ENCODE measurements around the gene C14orf119. TPM values are rescaled to one million over a fixed set of nuclear protein-coding genes. Genes with fewer than 3 reads are reported as not detected.

C14orf119 gene
- total RNA-seq, 1 experiment from 2014 or later, result 22.8 TPM

- Histone ChIP-seq H3K9me3 (no peaks in the 10 kb centered on the region), H3K4me3 (no peak overlapping the region), H3K27me3 (no peaks in the 10 kb centered on the region), H3K36me3 (no peaks in the 10 kb centered on the region)
- no peak for DNase-seq
Measured at GRCh38 chr14:23114120-23114458, 18.8 kb downstream of the C14orf119 start.

GRCh38 chr14:23114669-23115038 is 19.3 kb downstream of the C14orf119 start:
- Histone ChIP-seq H3K4me3 (no peak overlapping the region), H3K36me3 (no peaks in the 10 kb centered on the region), H3K9me3 (no peaks in the 10 kb centered on the region), H3K27me3 (no peaks in the 10 kb centered on the region)
- DNase-seq, result no peak

DNA sequence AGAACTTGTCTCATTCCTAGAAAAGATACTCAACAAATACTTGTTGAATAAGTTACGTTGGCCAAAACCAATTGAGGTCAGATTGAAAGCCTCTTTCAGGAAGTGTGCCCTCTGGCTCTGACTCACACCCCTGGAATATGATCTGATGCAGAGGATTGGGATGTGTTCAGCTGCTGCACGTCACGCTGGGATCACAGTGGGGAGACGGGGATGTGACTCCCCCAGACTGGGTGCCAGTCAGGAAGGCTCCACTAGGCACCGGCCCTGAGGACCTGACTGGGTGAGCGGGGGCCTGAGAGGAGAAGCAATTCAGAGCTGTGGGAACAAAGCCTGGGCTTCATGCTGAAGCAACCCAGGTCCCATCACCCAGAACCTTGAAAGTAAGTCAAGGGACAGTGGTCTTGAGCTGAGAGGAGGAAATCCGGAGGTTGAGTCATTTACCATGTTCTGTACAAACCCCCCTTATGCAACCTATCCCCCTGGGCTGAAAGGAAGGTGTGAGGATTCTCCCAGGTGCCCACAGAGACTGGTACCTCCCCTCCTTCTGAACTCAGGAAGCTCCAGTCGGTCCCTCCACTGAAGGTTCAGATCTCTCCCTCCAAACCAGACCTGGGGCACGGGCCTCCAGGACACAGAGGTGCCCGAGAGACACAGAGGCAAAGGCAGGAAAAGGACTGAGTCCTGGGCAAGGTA is 19.9 kb downstream of the C14orf119 start:
- Histone ChIP-seq H3K9me3 (no peaks in the 10 kb centered on the region), H3K36me3 (no peaks in the 10 kb centered on the region), H3K4me3 (no peak overlapping the region), H3K27me3 (no peaks in the 10 kb centered on the region)
- DNase-seq, result peak; percentile 90

GRCh38 chr14:23115918-23116317 is 20.6 kb downstream of the C14orf119 start:
- no peaks in the 10 kb centered on the region for H3K36me3 ChIP-seq
- no peaks in the 10 kb centered on the region for H3K27me3 ChIP-seq
- H3K9me3 ChIP-seq, result no peaks in the 10 kb centered on the region
- no peak overlapping the region for H3K4me3 ChIP-seq
- DNase-seq, result no peak

- no peak overlapping the region for H3K4me3 ChIP-seq
- no peaks in the 10 kb centered on the region for H3K36me3 ChIP-seq
- H3K9me3 ChIP-seq, result no peaks in the 10 kb centered on the region
- no peak for DNase-seq
- H3K27me3 ChIP-seq, result no peaks in the 10 kb centered on the region
Measured at GRCh38 chr14:23117371-23118020, 22.2 kb downstream of the C14orf119 start.

GRCh38 chr14:23118506-23119362 is 23.4 kb downstream of the C14orf119 start, which contains the start of gene CEBPE:
Gene CEBPE, minus strand, starts transcription at chr14:23119255. Its CDS starts 164 bp downstream, at chr14:23119091.
- Histone ChIP-seq H3K36me3 (no peaks in the 10 kb centered on the region), H3K9me3 (no peaks in the 10 kb centered on the region), H3K4me3 (no peak within 1 kb of the TSS), H3K27me3 (no peaks in the 10 kb centered on the region)
- no peak for DNase-seq

DNA sequence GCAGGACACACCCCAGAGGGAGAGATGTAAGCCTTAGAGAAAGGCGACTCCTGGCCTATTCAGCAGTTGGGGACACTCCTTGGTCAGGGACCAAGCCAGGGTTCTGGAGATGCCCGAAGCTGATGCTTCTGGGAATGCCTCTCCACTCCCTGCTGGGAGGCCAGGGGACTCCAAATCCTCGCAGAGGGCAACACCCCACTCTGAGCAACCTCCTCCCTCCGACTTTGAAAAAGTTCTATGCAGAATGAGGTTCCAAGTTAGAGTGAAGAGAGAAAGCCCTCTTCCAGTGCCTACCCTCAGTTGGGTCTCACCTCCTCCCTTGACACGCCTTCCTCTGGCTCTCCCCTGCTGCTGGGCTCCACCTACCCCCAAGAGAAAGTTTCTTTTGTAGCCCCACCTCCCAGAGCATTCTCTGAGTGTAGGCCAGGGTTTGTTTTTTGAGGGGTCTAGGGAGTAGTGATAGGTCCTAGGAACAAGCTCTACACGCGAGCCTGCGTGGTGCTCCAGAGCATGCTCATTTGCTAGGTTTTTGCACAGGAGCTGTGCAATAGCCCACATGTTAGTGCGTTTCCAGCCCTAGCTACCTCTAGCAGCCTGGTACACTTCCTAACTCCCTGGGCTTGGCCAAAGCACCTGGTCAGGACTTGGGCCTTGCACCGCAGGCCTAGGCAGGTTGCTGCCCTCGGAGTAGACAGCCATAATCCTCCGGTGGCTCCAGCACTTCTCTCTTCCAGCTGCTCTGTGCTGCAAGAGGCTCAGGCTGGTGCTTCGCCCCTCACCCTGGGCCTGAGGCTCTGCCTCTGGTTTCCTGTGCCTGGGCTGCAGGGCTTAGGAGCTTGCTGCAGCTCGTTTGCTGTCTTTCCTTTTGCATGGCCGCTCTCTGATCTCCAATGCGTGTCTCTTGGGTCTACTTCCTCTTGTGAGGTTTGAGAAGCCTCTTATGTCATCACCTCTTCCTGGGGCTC is 24.3 kb downstream of the C14orf119 start:
- DNase-seq, result no peak
- Histone ChIP-seq H3K9me3 (no peaks in the 10 kb centered on the region), H3K36me3 (no peaks in the 10 kb centered on the region), H3K27me3 (no peaks in the 10 kb centered on the region), H3K4me3 (no peak overlapping the region)

GRCh38 chr14:23120541-23121251 is 25.4 kb downstream of the C14orf119 start:
- Histone ChIP-seq H3K9me3 (no peaks in the 10 kb centered on the region), H3K36me3 (no peaks in the 10 kb centered on the region), H3K27me3 (no peaks in the 10 kb centered on the region), H3K4me3 (no peak overlapping the region)
- DNase-seq, result peak; percentile 72

DNA sequence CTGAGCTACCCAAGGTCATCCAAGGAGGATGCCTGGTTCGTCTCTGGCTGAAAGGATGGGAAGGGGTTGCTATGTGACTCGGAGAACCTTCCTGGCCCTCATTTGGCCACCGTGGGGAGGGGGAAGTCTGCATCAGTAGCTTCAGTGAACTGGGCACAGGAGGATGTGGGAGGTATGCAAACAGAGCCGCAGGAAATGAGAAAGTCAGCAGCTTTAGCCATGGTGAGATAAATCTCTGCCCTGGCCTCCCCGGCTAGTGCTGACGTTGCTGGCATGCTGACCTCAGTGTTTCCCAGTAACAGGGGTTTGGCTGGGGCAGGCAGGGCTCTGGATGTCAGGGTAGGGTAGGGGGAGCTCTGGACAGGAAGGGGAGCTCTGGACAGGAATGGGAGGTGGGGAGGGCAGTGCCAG is 26.1 kb downstream of the C14orf119 start:
- peak; percentile 67 for DNase-seq
- H3K36me3 ChIP-seq, result no peaks in the 10 kb centered on the region
- no peak overlapping the region for H3K4me3 ChIP-seq
- H3K27me3 ChIP-seq, result no peaks in the 10 kb centered on the region
- no peaks in the 10 kb centered on the region for H3K9me3 ChIP-seq

GRCh38 chr14:23122086-23122485 is 26.8 kb downstream of the C14orf119 start:
- Histone ChIP-seq H3K9me3 (no peaks in the 10 kb centered on the region), H3K27me3 (no peaks in the 10 kb centered on the region), H3K36me3 (no peaks in the 10 kb centered on the region), H3K4me3 (no peak overlapping the region)
- no peak for DNase-seq

DNA sequence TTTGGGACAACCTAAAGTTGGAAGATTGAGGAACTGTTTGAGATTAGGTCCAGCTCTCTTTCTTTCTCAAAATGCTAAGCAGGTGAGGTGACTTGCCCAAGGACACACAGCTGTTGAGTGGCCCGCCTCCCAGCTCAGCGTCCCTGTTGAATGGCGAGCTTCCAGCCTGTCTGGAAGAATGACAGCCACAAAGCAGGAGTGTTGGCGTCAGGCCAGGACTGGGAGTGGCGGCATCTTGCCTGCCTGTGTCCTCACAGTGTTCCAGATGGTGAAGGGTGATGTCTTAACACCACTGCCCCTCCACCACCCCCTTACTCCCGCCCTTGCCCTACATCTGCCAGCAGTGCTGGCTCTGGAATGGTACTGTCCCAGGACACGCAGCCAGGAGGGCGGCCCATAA is 28.1 kb downstream of the C14orf119 start:
- Histone ChIP-seq H3K4me3 (no peak overlapping the region), H3K27me3 (no peaks in the 10 kb centered on the region)

DNA sequence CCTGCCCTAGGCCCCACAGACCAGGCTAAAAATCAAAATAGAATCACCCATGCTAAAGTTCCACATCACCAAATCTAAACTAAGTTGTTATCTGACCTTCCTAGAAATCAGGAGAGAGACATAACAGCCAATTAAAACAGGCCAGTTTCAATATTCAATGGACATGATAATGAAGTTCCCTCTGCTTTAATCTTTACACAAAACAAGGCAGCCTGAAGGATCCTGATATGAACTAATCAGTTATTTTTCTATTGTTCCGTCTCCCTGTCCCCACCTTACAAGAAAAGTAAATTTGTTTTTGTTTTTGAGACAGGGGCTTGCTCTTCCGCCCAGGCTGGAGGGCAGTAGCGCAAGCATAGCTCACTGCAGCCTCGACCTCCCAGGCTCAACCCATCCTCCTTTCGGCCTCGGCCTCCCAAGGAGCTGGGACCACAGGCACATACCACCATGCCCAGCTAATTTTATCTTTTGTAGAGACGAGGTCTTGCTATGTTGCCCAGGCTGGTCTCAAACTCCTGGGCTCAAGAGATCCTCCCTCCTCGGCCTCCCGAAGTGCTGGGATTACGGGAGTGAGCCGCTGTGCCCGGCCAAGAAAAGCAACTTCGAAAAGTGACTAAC is 29.1 kb downstream of the C14orf119 start:
- no peaks in the 10 kb centered on the region for H3K36me3 ChIP-seq
- DNase-seq, result no peak
- no peak overlapping the region for H3K4me3 ChIP-seq
- H3K9me3 ChIP-seq, result no peaks in the 10 kb centered on the region
- H3K27me3 ChIP-seq, result no peaks in the 10 kb centered on the region

More for the DNA sequence above, 28.1 kb downstream of the C14orf119 start:
- no peak for DNase-seq
- Histone ChIP-seq H3K36me3 (no peaks in the 10 kb centered on the region), H3K9me3 (no peaks in the 10 kb centered on the region)

- H3K4me3 ChIP-seq, result no peak overlapping the region
- H3K9me3 ChIP-seq, result no peaks in the 10 kb centered on the region
- H3K27me3 ChIP-seq, result no peaks in the 10 kb centered on the region
- no peaks in the 10 kb centered on the region for H3K36me3 ChIP-seq
- DNase-seq, result no peak
Measured at GRCh38 chr14:23125011-23125410, 29.7 kb downstream of the C14orf119 start.

- H3K9me3 ChIP-seq, result no peaks in the 10 kb centered on the region
- no peaks in the 10 kb centered on the region for H3K27me3 ChIP-seq
- H3K4me3 ChIP-seq, result no peak overlapping the region
- DNase-seq, result no peak
- H3K36me3 ChIP-seq, result no peaks in the 10 kb centered on the region
Measured at GRCh38 chr14:23125933-23126524, 30.7 kb downstream of the C14orf119 start.

- no peak overlapping the region for H3K4me3 ChIP-seq
- H3K9me3 ChIP-seq, result no peaks in the 10 kb centered on the region
- no peaks in the 10 kb centered on the region for H3K27me3 ChIP-seq
- no peaks in the 10 kb centered on the region for H3K36me3 ChIP-seq
- no peak for DNase-seq
Measured at GRCh38 chr14:23126548-23127278, 31.4 kb downstream of the C14orf119 start.

Data from MG63 (cell line).